Effector memory CD8-positive, alpha-beta T cell (primary cell): ENCODE data around the gene ZNF583.
A peak's percentile ranks its signal among the peaks of the same experiment; 100 is the strongest.

Source experiments
- ATAC-seq: fragments of 150-1000 bp; cut with Tn5 transposase; replicated peaks from 2 replicates; pipeline ENCODE4 v1.10.0; 2021; ENCODE audit warnings: mild to moderate bottlenecking, moderate library complexity
- DNase-seq, 3 experiments: peaks; one replicate each; pipeline ENCODE4 v3.0.0; 2021
- H3K27ac Mint-ChIP-seq, 2 donors: one replicate each; pipeline ENCODE4 v1.8.0; 2022; ENCODE audit warnings: mild to moderate bottlenecking in 2 of 2, mixed read lengths in 2 of 2, moderate library complexity in 2 of 2
- H3K27me3 Mint-ChIP-seq, 2 donors: one replicate each; pipeline ENCODE4 v1.8.0; 2022; ENCODE audit warnings: mixed read lengths in 2 of 2
- H3K36me3 Mint-ChIP-seq: one replicate; pipeline ENCODE4 v1.8.0; 2022; ENCODE audit warnings: mild to moderate bottlenecking, moderate library complexity, mixed read lengths; ENCODE audit not compliant: insufficient read depth
- H3K4me1 Mint-ChIP-seq, 2 donors: one replicate each; pipeline ENCODE4 v1.8.0; 2022; ENCODE audit warnings: low read depth in 2 of 2, mixed read lengths in 2 of 2
- H3K4me3 Mint-ChIP-seq, 2 donors: one replicate each; pipeline ENCODE4 v1.8.0; 2022; ENCODE audit warnings: mild to moderate bottlenecking in 2 of 2, mixed read lengths in 2 of 2, moderate library complexity in 2 of 2
- H3K9me3 Mint-ChIP-seq, 2 donors: one replicate each; pipeline ENCODE4 v1.8.0; 2022; ENCODE audit warnings: mixed read lengths in 2 of 2

ZNF583 gene

DNA sequence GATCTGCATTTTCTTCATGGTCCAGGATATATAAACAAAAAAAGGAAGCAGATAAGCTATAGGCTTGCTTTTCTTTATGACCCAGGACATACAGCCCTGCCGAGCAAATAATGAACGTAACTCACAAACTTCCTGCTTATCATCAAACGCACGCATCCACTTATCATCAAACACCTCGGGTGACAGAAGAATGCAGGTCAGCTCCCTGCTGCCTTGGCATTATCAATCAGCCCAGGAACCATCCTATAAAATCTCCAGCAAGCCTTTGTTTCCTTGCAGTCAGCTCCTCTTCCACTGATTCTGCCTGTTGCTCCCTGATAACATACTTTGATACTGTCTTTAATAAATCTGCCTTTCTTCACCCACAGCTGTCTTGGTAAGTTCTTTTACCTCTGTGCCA, 5.3 kb upstream of the ZNF583 start:
- Mint-ChIP-seq H3K4me3 (no peak overlapping the region), H3K9me3 (peaks cover 11 to 19% of the 10 kb centered on the region in 2 donors), H3K4me1 (peaks cover 4 to 7% of the 10 kb centered on the region in 2 donors), H3K27ac (no peak overlapping the region), H3K36me3 (peaks cover 23% of the 10 kb centered on the region), H3K27me3 (no peaks in the 10 kb centered on the region)
- DNase-seq (no peak), ATAC-seq (no peak)

DNA sequence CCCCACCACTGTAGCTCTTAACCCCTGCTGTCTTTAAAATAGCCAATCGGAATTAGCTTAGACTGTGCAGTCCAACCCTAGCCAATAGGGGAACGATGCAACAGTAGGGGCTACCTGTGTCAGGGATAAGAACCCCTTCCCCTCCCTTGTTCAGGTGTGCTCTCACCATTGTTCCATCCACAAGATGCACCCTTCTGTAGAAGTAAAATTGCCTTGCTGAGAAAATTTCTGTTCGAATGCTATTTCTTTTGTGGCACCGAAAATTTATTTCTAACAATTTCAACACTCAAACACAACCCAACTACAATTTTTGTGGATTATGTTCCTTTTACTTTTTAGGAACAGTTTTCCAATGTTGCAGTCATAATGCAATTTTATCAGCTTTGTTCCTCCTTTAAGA, 3.6 kb upstream of the ZNF583 start:
- DNase-seq, result no peak
- ATAC-seq, result no peak
- H3K36me3 Mint-ChIP-seq, result peaks cover 27% of the 10 kb centered on the region
- no peak overlapping the region for H3K4me3 Mint-ChIP-seq
- H3K4me1 Mint-ChIP-seq, result peaks cover 17 to 18% of the 10 kb centered on the region in 2 donors
- no peak overlapping the region for H3K27ac Mint-ChIP-seq
- H3K9me3 Mint-ChIP-seq, result peaks cover 17 to 26% of the 10 kb centered on the region in 2 donors
- H3K27me3 Mint-ChIP-seq, result no peaks in the 10 kb centered on the region

- peak overlapping the region; percentile 82 to 89 for H3K4me3 Mint-ChIP-seq
- DNase-seq (no peak), ATAC-seq (no peak)
- H3K4me1 Mint-ChIP-seq, result peaks cover 20 to 21% of the 10 kb centered on the region in 2 donors
- H3K36me3 Mint-ChIP-seq, result peaks cover 36% of the 10 kb centered on the region
- H3K27me3 Mint-ChIP-seq, result no peaks in the 10 kb centered on the region
- peaks cover 15 to 30% of the 10 kb centered on the region in 2 donors for H3K9me3 Mint-ChIP-seq
- H3K27ac Mint-ChIP-seq, result peak overlapping the region; percentile 87 to 96
Measured at GRCh38 chr19:56403261-56403660, 871 bp upstream of the ZNF583 start.

GRCh38 chr19:56404705-56405056, 549 bp downstream of the ZNF583 start:
- H3K4me3 Mint-ChIP-seq, result peak overlapping the region; percentile 82 to 89

DNA sequence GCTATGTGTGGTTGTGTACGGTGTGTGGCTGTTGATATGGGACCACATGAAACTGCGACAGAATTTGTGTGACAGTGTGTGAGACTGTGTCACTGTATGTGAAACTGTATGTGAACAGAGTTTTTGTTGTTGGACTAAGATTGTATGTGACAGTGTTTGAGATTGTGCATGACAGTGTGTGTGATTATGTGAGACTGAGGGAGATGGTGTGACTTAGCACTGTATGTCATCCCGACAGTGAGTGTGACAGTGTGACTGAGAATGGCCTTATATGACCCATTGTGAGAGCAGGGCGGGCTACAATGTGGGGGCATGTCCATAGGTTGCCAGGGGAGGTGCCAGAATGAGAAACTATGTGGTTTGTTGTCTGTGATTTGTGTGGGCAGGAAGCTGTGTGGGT, 930 bp downstream of the ZNF583 start:
- ATAC-seq (no peak), DNase-seq (no peak)
- no peaks in the 10 kb centered on the region for H3K27me3 Mint-ChIP-seq
- H3K4me1 Mint-ChIP-seq, result peaks cover 20 to 21% of the 10 kb centered on the region in 2 donors
- peak overlapping the region; percentile 82 to 89 for H3K4me3 Mint-ChIP-seq
- peaks cover 19 to 38% of the 10 kb centered on the region in 2 donors for H3K9me3 Mint-ChIP-seq
- peak overlapping the region; percentile 87 to 96 for H3K27ac Mint-ChIP-seq
- H3K36me3 Mint-ChIP-seq, result peaks cover 48% of the 10 kb centered on the region

More at GRCh38 chr19:56404705-56405056, 549 bp downstream of the ZNF583 start:
- peak in 1 of 3 experiments; percentile 19 for DNase-seq
- Mint-ChIP-seq H3K27me3 (no peaks in the 10 kb centered on the region), H3K4me1 (peaks cover 20 to 21% of the 10 kb centered on the region in 2 donors), H3K9me3 (peaks cover 19 to 39% of the 10 kb centered on the region in 2 donors), H3K27ac (peak overlapping the region; percentile 87 to 96), H3K36me3 (peaks cover 44% of the 10 kb centered on the region)
- peak; percentile 36 for ATAC-seq

GRCh38 chr19:56423276-56423984, 19.3 kb downstream of the ZNF583 start:
- H3K27ac Mint-ChIP-seq, result no peak overlapping the region
- H3K9me3 Mint-ChIP-seq, result peaks cover 13 to 18% of the 10 kb centered on the region in 2 donors
- no peaks in the 10 kb centered on the region for H3K27me3 Mint-ChIP-seq
- H3K4me3 Mint-ChIP-seq, result no peak overlapping the region
- DNase-seq, result no peak
- no peaks in the 10 kb centered on the region for H3K4me1 Mint-ChIP-seq
- H3K36me3 Mint-ChIP-seq, result peaks cover 5% of the 10 kb centered on the region
- no peak for ATAC-seq

DNA sequence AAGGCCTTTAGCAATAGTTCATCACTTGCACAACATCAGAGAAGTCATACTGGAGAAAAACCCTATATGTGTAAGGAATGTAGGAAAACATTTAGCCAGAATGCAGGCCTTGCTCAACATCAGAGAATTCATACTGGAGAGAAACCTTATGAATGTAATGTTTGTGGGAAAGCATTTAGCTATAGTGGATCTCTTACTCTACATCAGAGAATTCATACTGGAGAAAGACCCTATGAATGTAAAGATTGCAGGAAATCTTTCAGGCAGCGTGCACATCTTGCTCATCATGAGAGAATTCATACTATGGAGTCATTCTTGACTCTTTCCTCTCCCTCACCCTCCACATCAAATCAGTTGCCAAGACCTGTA, 19.8 kb downstream of the ZNF583 start:
- H3K4me3 Mint-ChIP-seq, result no peak overlapping the region
- H3K27ac Mint-ChIP-seq, result no peak overlapping the region
- DNase-seq (no peak), ATAC-seq (no peak)
- H3K27me3 Mint-ChIP-seq, result no peaks in the 10 kb centered on the region
- no peaks in the 10 kb centered on the region for H3K4me1 Mint-ChIP-seq
- peaks cover 13 to 18% of the 10 kb centered on the region in 2 donors for H3K9me3 Mint-ChIP-seq
- H3K36me3 Mint-ChIP-seq, result peaks cover 5% of the 10 kb centered on the region

- no peak overlapping the region for H3K27ac Mint-ChIP-seq
- H3K36me3 Mint-ChIP-seq, result peaks cover 4% of the 10 kb centered on the region
Measured at GRCh38 chr19:56441206-56441792, 37.2 kb downstream of the ZNF583 start.

DNA sequence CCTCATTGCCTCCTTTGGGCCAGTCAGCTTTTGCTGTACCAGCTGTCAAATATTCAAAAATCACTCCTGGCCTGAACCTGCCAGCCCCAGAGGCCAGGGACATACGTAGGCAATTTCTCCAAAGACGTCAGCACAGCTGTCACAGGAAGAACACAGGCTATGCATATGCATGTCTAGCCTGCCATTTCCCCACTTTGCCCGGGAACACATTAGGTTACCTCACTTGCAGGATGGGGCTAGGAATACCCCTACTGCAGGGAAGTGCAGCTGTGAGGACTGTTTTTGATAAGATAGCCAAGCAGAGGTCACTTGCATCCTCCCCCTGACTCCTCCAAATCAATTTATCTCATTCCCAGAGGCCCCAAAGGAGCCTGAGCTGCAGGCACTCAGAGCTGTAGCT, 70.2 kb downstream of the ZNF583 start:
- ATAC-seq, result no peak
- H3K4me3 Mint-ChIP-seq, result no peak overlapping the region
- H3K4me1 Mint-ChIP-seq, result peaks cover 0 to 5% of the 10 kb centered on the region in 2 donors
- no peak for DNase-seq
- H3K36me3 Mint-ChIP-seq, result no peaks in the 10 kb centered on the region
- H3K27ac Mint-ChIP-seq, result no peak overlapping the region
- H3K9me3 Mint-ChIP-seq, result peaks cover 20 to 32% of the 10 kb centered on the region in 2 donors
- H3K27me3 Mint-ChIP-seq, result peaks cover 18 to 41% of the 10 kb centered on the region in 2 donors

More at GRCh38 chr19:56441206-56441792, 37.2 kb downstream of the ZNF583 start:
- Mint-ChIP-seq H3K27me3 (no peaks in the 10 kb centered on the region), H3K4me1 (no peaks in the 10 kb centered on the region), H3K4me3 (no peak overlapping the region), H3K9me3 (peaks cover 28 to 49% of the 10 kb centered on the region in 2 donors)
- no peak for ATAC-seq
- DNase-seq, result no peak

DNA sequence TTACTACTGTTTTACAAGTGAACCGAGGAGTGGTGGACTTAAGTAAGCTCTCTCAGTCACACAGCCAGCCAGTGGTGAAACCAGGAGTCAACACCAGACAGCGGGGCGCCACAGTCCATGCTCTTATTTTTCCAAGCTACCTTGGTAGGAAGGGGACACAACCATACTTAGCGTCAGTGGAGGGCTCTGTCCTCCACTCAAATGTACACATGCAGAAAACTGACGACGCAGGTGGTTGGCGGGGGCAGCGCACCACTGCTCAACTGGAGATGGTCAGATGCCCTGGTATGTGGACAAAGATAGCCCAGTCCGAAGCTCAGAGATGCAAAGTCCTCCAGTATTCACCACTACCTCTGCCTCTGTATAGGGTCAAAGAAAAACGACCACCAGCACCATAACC, 72.0 kb downstream of the ZNF583 start:
- no peak for ATAC-seq
- no peak overlapping the region for H3K4me3 Mint-ChIP-seq
- H3K27me3 Mint-ChIP-seq, result peaks cover 18 to 46% of the 10 kb centered on the region in 2 donors
- H3K9me3 Mint-ChIP-seq, result peaks cover 17 to 40% of the 10 kb centered on the region in 2 donors
- H3K27ac Mint-ChIP-seq, result no peak overlapping the region
- H3K4me1 Mint-ChIP-seq, result peaks cover 0 to 5% of the 10 kb centered on the region in 2 donors
- no peak for DNase-seq
- H3K36me3 Mint-ChIP-seq, result no peaks in the 10 kb centered on the region
